ENCODE data around the gene ZNF765. TPM values are rescaled to one million over a fixed set of nuclear protein-coding genes. Genes with fewer than 3 reads are reported as not detected.

The ZNF765 gene
- total and polyA plus RNA-seq, 2 experiments from 2014 or later: 10.3 to 33.4 TPM

GRCh38 chr19:53461866-53462265 lies 66.9 kb downstream of the ZNF765 start (continued):
- no peak for TF ChIP-seq NANOG (IDR thresholded peaks at IDR 0.05; ENCODE audit: borderline replicate concordance)
- TF ChIP-seq EZH2 (IDR thresholded peaks at IDR 0.05; ENCODE audit: low read depth, unreplicated experiment): no peak
- TF ChIP-seq ZNF114 (CRISPR knock-in tag; IDR thresholded peaks at IDR 0.05): no peak
- TF ChIP-seq ZNF331 (CRISPR knock-in tag; IDR thresholded peaks at IDR 0.05; ENCODE audit: low read depth): no peak

- H3K27ac Mint-ChIP-seq: peak overlapping the region; percentile 37; the same call in 1 of the 2 replicates
- peaks cover 8% of the 10 kb centered on the region for H3K27me3 Mint-ChIP-seq (ENCODE audit: insufficient read depth, low read depth, poor library complexity)
- H3K4me3 ChIP-seq: peak overlapping the region; percentile 71
- peak overlapping the region; percentile 96 for H2AFZ ChIP-seq
- no peaks in the 10 kb centered on the region for H3K36me3 ChIP-seq (ENCODE audit: insufficient read depth)
- H3K4me3 Mint-ChIP-seq: peak overlapping the region; percentile 67
- peak overlapping the region; percentile 75 for H3K27ac ChIP-seq (ENCODE audit: low read depth)
- H3K27me3 ChIP-seq (ENCODE audit: insufficient read depth): no peaks in the 10 kb centered on the region
- ATAC-seq (peak; percentile 4), DNase-seq (ENCODE audit: low spot score) (no peak)
- no peak for TF ChIP-seq ETS1 (IDR thresholded peaks at IDR 0.05)
- TF ChIP-seq EZH2phosphoT487 (IDR thresholded peaks at IDR 0.05; ENCODE audit: unreplicated experiment): no peak
- no peak for TF ChIP-seq NANOG (IDR thresholded peaks at IDR 0.05; ENCODE audit: borderline replicate concordance)
- no peak for TF ChIP-seq STAT1 (IDR thresholded peaks at IDR 0.05; ENCODE audit: unreplicated experiment)
- no peak for TF ChIP-seq POLR2AphosphoS5 (IDR thresholded peaks at IDR 0.05; ENCODE audit: low read depth)
- H3K9me3 Mint-ChIP-seq: peaks cover 10% of the 10 kb centered on the region; the same call in 1 of the 3 replicates
- H3F3A ChIP-seq (replicated peaks; ENCODE audit: low read depth): 0 out of 2 replicates have a peak, but pooled peaks cover 7% of the 10 kb centered on the region
- H3K4me1 Mint-ChIP-seq: peaks cover 30% of the 10 kb centered on the region
- peak overlapping the region; percentile 91 for H3K4me2 ChIP-seq
- no peaks in the 10 kb centered on the region for H4K20me1 ChIP-seq (replicated peaks; ENCODE audit: insufficient read depth)
- H3K4me1 ChIP-seq (ENCODE audit: insufficient read depth): peaks cover 5% of the 10 kb centered on the region
- no peaks in the 10 kb centered on the region for H3K9me2 ChIP-seq (ENCODE audit: insufficient read depth)
- peaks cover 17% of the 10 kb centered on the region for H3K36me3 Mint-ChIP-seq (ENCODE audit: low read depth)
- no peaks in the 10 kb centered on the region for H3K79me2 ChIP-seq (replicated peaks; ENCODE audit: insufficient read depth)
Observed at GRCh38 chr19:53462861-53463260, 67.9 kb downstream of the ZNF765 start.

DNA sequence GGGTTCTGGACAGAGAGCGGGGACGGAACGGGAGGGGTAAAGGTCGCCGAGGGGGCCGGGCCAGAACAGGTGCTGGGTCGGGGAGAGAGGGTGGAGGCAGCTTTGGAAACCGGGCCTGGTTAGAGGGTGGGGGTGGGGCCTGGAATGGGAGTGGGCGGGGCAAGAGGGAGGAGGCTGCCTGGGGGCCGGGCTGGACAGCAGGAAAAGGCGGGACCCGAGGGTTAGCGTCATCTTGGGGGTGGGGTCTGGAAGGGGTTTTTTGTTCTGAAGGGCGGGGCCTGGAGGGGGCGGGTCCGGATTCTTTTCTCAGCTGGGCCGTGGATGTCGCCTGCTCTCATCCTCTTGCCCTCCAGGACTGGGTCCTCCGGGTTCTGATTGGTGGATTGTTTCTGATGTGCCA lies 68.3 kb downstream of the ZNF765 start:
- TF ChIP-seq ZNF331 (CRISPR knock-in tag; IDR thresholded peaks at IDR 0.05; ENCODE audit: low read depth): no peak
- TF ChIP-seq POLR2AphosphoS5 (IDR thresholded peaks at IDR 0.05; ENCODE audit: low read depth): peak; percentile 38
- TF ChIP-seq CREB1 (CRISPR knock-in tag; IDR thresholded peaks at IDR 0.05; ENCODE audit: low read depth): 0 out of 2 replicates have a peak, but pooled peaks have one; percentile 16
- Mint-ChIP-seq H3K27me3 (ENCODE audit: insufficient read depth, low read depth, poor library complexity) (peaks cover 10% of the 10 kb centered on the region), H3K9me3 (peaks cover 6% of the 10 kb centered on the region; the same call in 1 of the 3 replicates), H3K36me3 (ENCODE audit: low read depth) (peaks cover 13% of the 10 kb centered on the region), H3K27ac (peak overlapping the region; percentile 37; the same call in 1 of the 2 replicates), H3K4me3 (peak overlapping the region; percentile 67), H3K4me1 (peaks cover 32% of the 10 kb centered on the region)
- Histone ChIP-seq H2AFZ (peak overlapping the region; percentile 96), H3K4me2 (peak overlapping the region; percentile 91), H4K20me1 (replicated peaks; ENCODE audit: insufficient read depth) (no peaks in the 10 kb centered on the region), H3K4me3 (peak overlapping the region; percentile 71), H3K27ac (ENCODE audit: low read depth) (peak overlapping the region; percentile 75; the same call in 1 of the 2 replicates), H3K27me3 (ENCODE audit: insufficient read depth) (no peaks in the 10 kb centered on the region), H3K9me2 (ENCODE audit: insufficient read depth) (no peaks in the 10 kb centered on the region), H3F3A (replicated peaks; ENCODE audit: low read depth) (0 out of 2 replicates have a peak, but pooled peaks cover 7% of the 10 kb centered on the region), H3K36me3 (ENCODE audit: insufficient read depth) (no peaks in the 10 kb centered on the region), H3K4me1 (ENCODE audit: insufficient read depth) (peaks cover 5% of the 10 kb centered on the region), H3K79me2 (replicated peaks; ENCODE audit: insufficient read depth) (peaks cover 1% of the 10 kb centered on the region; the same call in 1 of the 2 replicates)
- peak; percentile 62 for ATAC-seq
- DNase-seq (ENCODE audit: low spot score): peak; percentile 98
